SK-N-SH treated with all-trans-retinoic acid at 6 μM for 48 hours (cell line): ENCODE results near the gene NTSR1.

Experiments
- ATAC-seq: fragments of 200-7000 bp; cut with Tn5 transposase; 3 replicates; pipeline ENCODE4 v1.9.1; 2020; ENCODE audit warnings: mild to moderate bottlenecking, moderate library complexity
- BACH2 ChIP-seq: fragments of 250-450 bp; sonication (Bioruptor Pico); IDR thresholded peaks from 2 replicates; pipeline ENCODE4 v1.9.0; 2021; ENCODE audit warnings: mild to moderate bottlenecking, borderline replicate concordance
- CREB5 ChIP-seq: fragments of 250-450 bp; sonication (Bioruptor Pico); IDR thresholded peaks from 2 replicates; pipeline ENCODE4 v1.5.1; 2020; ENCODE audit warnings: low read depth, mild to moderate bottlenecking, moderate library complexity
- CSDC2 ChIP-seq: fragments of 250-450 bp; sonication (Bioruptor Pico); IDR thresholded peaks from 2 replicates; pipeline ENCODE4 v1.5.0; 2020; ENCODE audit warnings: mild to moderate bottlenecking, moderate library complexity
- CSRNP3 ChIP-seq: fragments of 250-450 bp; sonication (Bioruptor Pico); IDR thresholded peaks from 2 replicates; pipeline ENCODE4 v1.5.1; 2021; ENCODE audit warnings: mild to moderate bottlenecking, moderate library complexity
- ESRRG ChIP-seq: fragments of 250-450 bp; sonication (Bioruptor Pico); IDR thresholded peaks from 2 replicates; pipeline ENCODE4 v1.6.1; 2021; ENCODE audit warnings: mild to moderate bottlenecking
- OSR1 ChIP-seq: fragments of 250-450 bp; sonication (Bioruptor Pico); IDR thresholded peaks from 2 replicates; pipeline ENCODE4 v1.8.0; 2022; ENCODE audit warnings: moderate library complexity, mild to moderate bottlenecking, inconsistent platforms
- PATZ1 ChIP-seq: fragments of 250-450 bp; sonication (Bioruptor Pico); IDR thresholded peaks from 2 replicates; pipeline ENCODE4 v1.8.0; 2020; ENCODE audit warnings: mild to moderate bottlenecking, moderate library complexity, borderline replicate concordance
- POU6F1 ChIP-seq: fragments of 250-450 bp; sonication (Bioruptor Pico); IDR thresholded peaks from 2 replicates; pipeline ENCODE4 v1.8.0; 2021; ENCODE audit warnings: low read depth, mild to moderate bottlenecking, moderate library complexity, borderline replicate concordance
- PPARA ChIP-seq: fragments of 250-450 bp; sonication (Bioruptor Pico); IDR thresholded peaks from 2 replicates; pipeline ENCODE4 v1.5.0; 2020; ENCODE audit warnings: mild to moderate bottlenecking, borderline replicate concordance
- SNAI2 ChIP-seq: fragments of 250-450 bp; sonication (Bioruptor Pico); IDR thresholded peaks from 2 replicates; pipeline ENCODE4 v1.5.0; 2020; ENCODE audit warnings: mild to moderate bottlenecking, moderate library complexity
- TSHZ2 ChIP-seq: fragments of 250-450 bp; sonication (Bioruptor Pico); IDR thresholded peaks from 2 replicates; pipeline ENCODE4 v1.5.0; 2020; ENCODE audit warnings: mild to moderate bottlenecking, moderate library complexity
- ZC3H10 ChIP-seq: fragments of 250-450 bp; sonication (Bioruptor Pico); IDR thresholded peaks from 2 replicates; pipeline ENCODE4 v1.5.1; 2021; ENCODE audit warnings: mild to moderate bottlenecking, moderate library complexity
- ZFP3 ChIP-seq: fragments of 250-450 bp; sonication (Bioruptor Pico); IDR thresholded peaks from 2 replicates; pipeline ENCODE4 v1.5.0; 2020; ENCODE audit warnings: mild to moderate bottlenecking, moderate library complexity
- ZFP30 ChIP-seq: fragments of 450-650 bp; formaldehyde crosslinking; IDR thresholded peaks from 2 replicates; pipeline ENCODE4 v1.5.0; 2022; ENCODE audit warnings: mild to moderate bottlenecking, moderate library complexity
- ZNF70 ChIP-seq: fragments of 450-650 bp; formaldehyde crosslinking; IDR thresholded peaks from 2 replicates; pipeline ENCODE4 v1.5.0; 2020; ENCODE audit warnings: mild to moderate bottlenecking, moderate library complexity
- ZNF8 ChIP-seq: fragments of 450-650 bp; formaldehyde crosslinking; IDR thresholded peaks from 2 replicates; pipeline ENCODE4 v1.5.0; 2020; ENCODE audit warnings: mild to moderate bottlenecking, moderate library complexity

Gene NTSR1

GRCh38 chr20:62768551-62769287 is 60.1 kb downstream of the NTSR1 start:
- TF ChIP-seq CREB5 (CRISPR knock-in tag) (no peak), BACH2 (no peak), PPARA (CRISPR knock-in tag) (no peak), TSHZ2 (CRISPR knock-in tag) (no peak), ZFP30 (no peak), ZFP3 (CRISPR knock-in tag) (no peak), ZNF70 (CRISPR knock-in tag) (no peak), CSRNP3 (CRISPR knock-in tag) (no peak)
- ATAC-seq, result peak; percentile 85

- TF ChIP-seq POU6F1 (no peak), ZNF70 (CRISPR knock-in tag) (no peak), ZNF8 (no peak), ESRRG (CRISPR knock-in tag) (no peak), CREB5 (CRISPR knock-in tag) (no peak), CSRNP3 (CRISPR knock-in tag) (no peak), PATZ1 (CRISPR knock-in tag) (no peak)
- no peak for ATAC-seq
These were observed 60.9 kb downstream of the NTSR1 start for GRCh38 chr20:62769346-62770071.

GRCh38 chr20:62770111-62770910 is 61.7 kb downstream of the NTSR1 start:
- no peak for ATAC-seq
- TF ChIP-seq ZC3H10 (CRISPR knock-in tag), result no peak
- no peak for TF ChIP-seq SNAI2
- TF ChIP-seq POU6F1, result no peak
- TF ChIP-seq CSDC2 (CRISPR knock-in tag), result no peak
- TF ChIP-seq OSR1 (CRISPR knock-in tag), result no peak
- TF ChIP-seq CREB5 (CRISPR knock-in tag), result no peak
